GM10248 (cell line): ENCODE measurements around the gene FLOT1.

ENCODE experiments used
- CTCF ChIA-PET: fragments of 300-600 bp; sonication (Branson Sonifier 250); formaldehyde crosslinking; extraction: SDS; loops from one replicate; lab custom pipeline; 2021; ENCODE audit warnings: antibody characterized with exemption; lab: Yijun Ruan, JAX
- POLR2A ChIA-PET: fragments of 350-650 bp; sonication (Branson Sonifier 250); formaldehyde crosslinking; extraction: SDS; loops from one replicate; lab custom pipeline; 2020; ENCODE audit warnings: antibody characterized with exemption; lab: Yijun Ruan, JAX
- DNase-seq: peaks from one replicate; pipeline ENCODE4 v3.0.0; 2012; ENCODE audit errors: extremely low spot score
- CTCF ChIP-seq: IDR thresholded peaks from 2 replicates; pipeline ENCODE4 v1.5.1; 2012; ENCODE audit warnings: mild to moderate bottlenecking, low read depth; ENCODE audit errors: extremely low read depth, missing control alignments, control extremely low read depth

Gene FLOT1

GRCh38 chr6:30705620-30706019, 36.9 kb downstream of the FLOT1 start:
- TF ChIP-seq CTCF, result no peak
- POLR2A ChIA-PET, result interaction anchor here (2.0 kb wide), 1 partner anchor 12 kb away, joined by 9 read pairs; the partner anchor contains the start of gene MDC1
- DNase-seq, result no peak
- CTCF ChIA-PET, result interaction anchor here (1.2 to 11.9 kb wide), 5 partner anchors 11 to 26 kb away, joined by 3 to 132 read pairs (median 10); partner anchors contain the start of genes MDC1 and NRM

GRCh38 chr6:30703821-30704220, 38.7 kb downstream of the FLOT1 start:
- no peak for DNase-seq
- POLR2A ChIA-PET, result interaction anchor here (0.6 to 2.0 kb wide), 3 partner anchors 13 to 209 kb away, joined by 3 to 9 read pairs (median 3); partner anchors contain the start of gene MDC1
- TF ChIP-seq CTCF, result no peak
- CTCF ChIA-PET, result interaction anchor here (0.8 to 11.9 kb wide), 6 partner anchors 8 to 24 kb away, joined by 3 to 132 read pairs (median 8); partner anchors contain the start of genes MDC1 and NRM

- POLR2A ChIA-PET, result no interaction called here
- no peak for TF ChIP-seq CTCF
- no peak for DNase-seq
- CTCF ChIA-PET, result interaction anchor here (1.3 to 11.9 kb wide), 4 partner anchors 9 to 24 kb away, joined by 5 to 132 read pairs (median 10); partner anchors contain the start of gene NRM
Observed at GRCh38 chr6:30703011-30703410, 39.5 kb downstream of the FLOT1 start.

DNA sequence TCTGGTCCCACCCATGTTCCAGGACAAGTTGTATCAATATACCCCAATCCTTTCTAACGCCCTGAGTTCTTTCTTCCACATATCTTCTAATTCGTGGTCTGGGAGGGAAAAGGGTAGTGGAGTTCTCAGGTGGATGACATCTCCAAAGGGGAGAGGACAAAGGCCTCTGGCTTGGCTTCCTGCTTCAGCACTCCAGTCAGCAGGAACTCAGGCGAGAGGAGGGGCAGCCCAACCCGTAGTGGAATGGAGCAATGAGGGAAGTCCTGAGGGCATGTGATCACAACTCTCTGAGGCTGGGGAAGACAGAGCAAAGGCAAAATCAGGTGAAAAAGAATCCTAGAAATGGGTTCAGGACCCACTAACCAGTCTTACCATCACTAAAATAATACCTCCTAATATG, 42.1 kb downstream of the FLOT1 start:
- DNase-seq, result no peak
- CTCF ChIA-PET, result interaction anchor here (1.3 to 13.6 kb wide), 3 partner anchors 8 to 156 kb away, joined by 3 to 132 read pairs (median 4); no protein-coding TSS in a partner anchor
- POLR2A ChIA-PET, result interaction anchor here (0.6 kb wide), 1 partner anchor 8 kb away, joined by 6 read pairs; no protein-coding TSS in a partner anchor
- no peak for TF ChIP-seq CTCF

DNA sequence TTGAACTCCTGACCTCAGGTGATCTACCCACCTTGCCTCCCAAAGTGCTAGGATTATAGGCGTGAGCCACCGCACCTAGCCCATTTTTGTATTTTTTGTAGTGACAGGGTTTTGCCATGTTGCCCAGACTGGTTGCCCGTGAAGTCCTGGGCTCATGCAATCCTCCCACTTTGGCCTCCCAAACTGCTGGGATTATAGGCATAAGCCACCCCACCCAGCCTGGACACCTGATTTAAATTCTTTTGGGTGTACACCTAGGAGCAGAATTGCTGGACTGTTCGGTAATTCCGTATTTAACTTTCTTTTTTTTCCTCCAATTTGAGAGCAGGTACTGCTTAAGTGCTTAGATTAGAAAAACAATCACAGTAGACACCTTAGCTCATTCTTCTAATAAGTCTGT, 46.1 kb downstream of the FLOT1 start:
- no peak for DNase-seq
- CTCF ChIA-PET, result interaction anchor here (0.9 to 13.6 kb wide), 7 partner anchors 11 to 99 kb away, joined by 3 to 132 read pairs (median 7); partner anchors contain the start of gene DHX16
- POLR2A ChIA-PET, result no interaction called here
- no peak for TF ChIP-seq CTCF

DNA sequence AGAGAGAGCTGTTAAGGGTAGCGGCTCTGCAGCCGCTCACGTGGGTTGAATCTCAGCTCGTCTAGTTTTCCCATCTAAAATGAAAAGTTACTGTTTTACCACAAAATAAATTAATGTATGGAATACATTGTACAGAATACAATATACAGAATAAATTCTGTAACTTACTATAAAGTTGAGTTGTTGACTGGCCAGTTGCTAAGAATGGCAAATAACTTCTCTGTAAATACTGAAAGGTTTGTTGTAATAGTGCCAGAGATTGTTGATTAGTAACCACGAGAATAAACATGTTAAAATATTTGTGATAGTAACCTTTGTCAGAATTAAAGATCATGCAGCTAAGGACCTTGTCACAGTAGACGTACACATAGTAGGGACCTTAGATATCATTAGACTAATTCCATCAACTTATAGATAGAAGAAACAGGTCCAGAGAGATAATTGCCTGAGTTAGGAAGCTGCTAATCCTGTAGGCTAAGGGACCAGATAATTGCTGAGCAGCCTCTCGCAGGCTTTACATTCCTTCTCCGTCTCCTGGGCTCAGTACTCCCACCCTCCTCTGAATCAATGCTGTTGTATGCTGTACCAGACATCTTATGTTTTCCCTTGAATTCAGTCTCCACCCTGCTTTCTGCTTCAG, 51.2 kb downstream of the FLOT1 start:
- no peak for TF ChIP-seq CTCF
- DNase-seq, result no peak
- ChIA-PET CTCF (interaction anchor here (1.1 to 13.6 kb wide), 9 partner anchors 9 to 208 kb away, joined by 3 to 132 read pairs (median 7); partner anchors contain the start of genes DHX16 and MDC1), POLR2A (interaction anchor here (4.2 kb wide), 1 partner anchor 26 kb away, joined by 17 read pairs; the partner anchor contains the start of gene MDC1)
